ENCODE measurements around the gene SOCS3.
A peak's percentile ranks its signal among the peaks of the same experiment; 100 is the strongest.

SOCS3 gene

DNA sequence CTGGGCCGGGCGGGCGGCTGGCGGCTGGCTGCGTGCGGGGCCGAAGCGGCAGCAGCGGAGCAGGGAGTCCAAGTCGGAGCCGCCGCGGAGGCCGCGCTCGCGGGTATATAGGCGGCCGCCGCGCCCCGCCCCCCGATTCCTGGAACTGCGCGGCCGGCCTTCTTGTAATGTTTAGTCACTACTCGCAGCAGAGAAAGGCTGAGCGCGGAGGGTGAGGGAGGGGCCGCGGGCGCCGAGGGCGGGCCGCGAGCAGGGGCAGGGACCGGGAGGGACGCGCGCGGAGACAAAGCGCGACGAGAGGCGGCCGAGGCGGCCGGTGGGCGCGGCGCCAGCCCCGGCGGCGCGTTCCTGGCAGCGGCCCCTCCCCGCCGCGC is at the start of gene SOCS3 (continued):
- TF ChIP-seq ZNF239 (tag by site-specific recombination; IDR thresholded peaks at IDR 0.05) (no peak), PBX3 (CRISPR knock-in tag; IDR thresholded peaks at IDR 0.05) (no peak), KLF8 (tag by site-specific recombination; IDR thresholded peaks at IDR 0.05) (no peak), ZNF600 (tag by site-specific recombination; IDR thresholded peaks at IDR 0.05) (no peak), ZFHX2 (tag by site-specific recombination; conservative IDR thresholded peaks at IDR 0.05) (0 out of 2 replicates have a peak, but pooled peaks have one; percentile 4), BCL11B (tag by site-specific recombination; IDR thresholded peaks at IDR 0.05; ENCODE audit: low read depth) (no peak), ZNF473 (tag by site-specific recombination; IDR thresholded peaks at IDR 0.05) (no peak), SP3 (tag by site-specific recombination; IDR thresholded peaks at IDR 0.05) (peak; percentile 55; the same call in 1 of the 2 replicates), RBAK (tag by site-specific recombination; IDR thresholded peaks at IDR 0.05) (no peak), MYNN (tag by site-specific recombination; IDR thresholded peaks at IDR 0.05; ENCODE audit: borderline replicate concordance) (no peak), ZBTB26 (tag by site-specific recombination; optimal IDR thresholded peaks at IDR 0.05) (peak; percentile 56), ZBTB6 (tag by site-specific recombination; IDR thresholded peaks at IDR 0.05) (no peak), ZNF398 (tag by site-specific recombination; IDR thresholded peaks at IDR 0.05) (no peak), ZNF544 (tag by site-specific recombination; IDR thresholded peaks at IDR 0.05) (no peak), ZNF324 (tag by site-specific recombination; IDR thresholded peaks at IDR 0.05) (no peak), ZNF214 (tag by site-specific recombination; IDR thresholded peaks at IDR 0.05; ENCODE audit: borderline replicate concordance) (no peak), ZBTB44 (tag by site-specific recombination; IDR thresholded peaks at IDR 0.05) (0 out of 2 replicates have a peak, but pooled peaks have one; percentile 6), ZBTB21 (tag by site-specific recombination; IDR thresholded peaks at IDR 0.05) (no peak), ZNF571 (tag by site-specific recombination; IDR thresholded peaks at IDR 0.05) (no peak), ZNF664 (tag by site-specific recombination; IDR thresholded peaks at IDR 0.05) (no peak), KLF16 (tag by site-specific recombination; IDR thresholded peaks at IDR 0.05) (no peak), ZNF155 (tag by site-specific recombination; IDR thresholded peaks at IDR 0.05) (no peak), KLF9 (tag by site-specific recombination; IDR thresholded peaks at IDR 0.05; ENCODE audit: low read depth) (peak; percentile 76; the same call in 1 of the 2 replicates), ZNF132 (tag by site-specific recombination; IDR thresholded peaks at IDR 0.05; ENCODE audit: borderline replicate concordance) (no peak), ZNF776 (tag by site-specific recombination; IDR thresholded peaks at IDR 0.05; ENCODE audit: borderline replicate concordance) (no peak), ZNF514 (tag by site-specific recombination; IDR thresholded peaks at IDR 0.05) (no peak), ZNF10 (tag by site-specific recombination; IDR thresholded peaks at IDR 0.05) (no peak; the same call in 1 of the 2 replicates), OVOL3 (tag by site-specific recombination; IDR thresholded peaks at IDR 0.05) (no peak)
- TF ChIP-seq, protein P1, sequence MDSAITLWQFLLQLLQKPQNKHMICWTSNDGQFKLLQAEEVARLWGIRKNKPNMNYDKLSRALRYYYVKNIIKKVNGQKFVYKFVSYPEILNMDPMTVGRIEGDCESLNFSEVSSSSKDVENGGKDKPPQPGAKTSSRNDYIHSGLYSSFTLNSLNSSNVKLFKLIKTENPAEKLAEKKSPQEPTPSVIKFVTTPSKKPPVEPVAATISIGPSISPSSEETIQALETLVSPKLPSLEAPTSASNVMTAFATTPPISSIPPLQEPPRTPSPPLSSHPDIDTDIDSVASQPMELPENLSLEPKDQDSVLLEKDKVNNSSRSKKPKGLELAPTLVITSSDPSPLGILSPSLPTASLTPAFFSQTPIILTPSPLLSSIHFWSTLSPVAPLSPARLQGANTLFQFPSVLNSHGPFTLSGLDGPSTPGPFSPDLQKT (IDR thresholded peaks at IDR 0.05; ENCODE audit: borderline replicate concordance, low read depth, low read length) = no peak
- TF ChIP-seq, protein P2, sequence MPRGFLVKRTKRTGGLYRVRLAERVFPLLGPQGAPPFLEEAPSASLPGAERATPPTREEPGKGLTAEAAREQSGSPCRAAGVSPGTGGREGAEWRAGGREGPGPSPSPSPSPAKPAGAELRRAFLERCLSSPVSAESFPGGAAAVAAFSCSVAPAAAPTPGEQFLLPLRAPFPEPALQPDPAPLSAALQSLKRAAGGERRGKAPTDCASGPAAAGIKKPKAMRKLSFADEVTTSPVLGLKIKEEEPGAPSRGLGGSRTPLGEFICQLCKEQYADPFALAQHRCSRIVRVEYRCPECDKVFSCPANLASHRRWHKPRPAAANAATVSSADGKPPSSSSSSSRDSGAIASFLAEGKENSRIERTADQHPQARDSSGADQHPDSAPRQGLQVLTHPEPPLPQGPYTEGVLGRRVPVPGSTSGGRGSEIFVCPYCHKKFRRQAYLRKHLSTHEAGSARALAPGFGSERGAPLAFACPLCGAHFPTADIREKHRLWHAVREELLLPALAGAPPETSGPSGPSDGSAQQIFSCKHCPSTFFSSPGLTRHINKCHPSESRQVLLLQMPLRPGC (tag by site-specific recombination; IDR thresholded peaks at IDR 0.05) = no peak
